ENCODE measurements around the gene TMEM175. TPM values are rescaled to one million over a fixed set of nuclear protein-coding genes. Genes with fewer than 3 reads are reported as not detected.
A peak's percentile ranks its signal among the peaks of the same experiment; 100 is the strongest.

Gene TMEM175
- total RNA-seq, 1 donor from 2014 or later = 62.7 TPM

DNA sequence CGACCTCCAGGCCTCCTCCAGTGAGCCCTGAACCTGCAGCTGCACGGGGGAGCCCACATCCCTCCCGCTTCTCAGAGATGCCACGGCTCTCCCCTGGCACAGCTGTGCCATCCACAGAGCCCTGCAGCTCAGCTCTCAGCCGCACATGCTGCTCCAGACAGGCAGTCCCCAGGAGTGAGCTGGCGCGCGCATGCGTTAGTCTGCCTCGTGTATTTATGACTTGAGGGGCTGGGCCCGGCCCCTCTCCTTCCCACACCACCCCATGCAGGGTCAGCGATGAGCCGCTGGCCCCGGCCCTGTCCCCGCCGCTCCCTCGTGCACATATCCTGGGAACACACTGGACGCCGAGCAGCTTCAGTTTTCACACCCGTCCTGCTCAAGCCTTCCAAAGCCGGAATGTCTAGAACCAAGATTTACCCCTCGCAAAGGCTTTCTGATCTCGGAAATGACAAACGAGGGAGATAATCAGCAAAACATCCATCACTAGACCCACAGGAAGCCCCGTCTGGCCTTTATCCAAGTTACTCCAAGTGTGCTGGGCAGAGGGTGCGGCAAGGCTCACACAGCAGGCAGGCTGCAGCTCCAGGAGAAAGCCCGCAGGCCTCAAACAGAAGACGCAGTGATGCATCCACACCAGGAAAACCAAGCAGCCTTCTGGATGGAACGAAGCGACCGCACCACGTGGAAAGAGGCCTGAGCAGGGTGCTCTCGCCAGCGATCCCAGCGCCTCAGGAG, 24.4 kb upstream of the TMEM175 start:
- Mint-ChIP-seq H3K4me3 (ENCODE audit: unreplicated experiment) (no peak overlapping the region), H3K4me1 (ENCODE audit: low read depth, unreplicated experiment) (peaks cover 13% of the 10 kb centered on the region), H3K9me3 (ENCODE audit: unreplicated experiment) (peaks cover 9% of the 10 kb centered on the region), H3K27me3 (ENCODE audit: unreplicated experiment) (peaks cover 8% of the 10 kb centered on the region), H3K27ac (ENCODE audit: unreplicated experiment) (no peak overlapping the region), H3K36me3 (ENCODE audit: unreplicated experiment) (no peaks in the 10 kb centered on the region)
- TF ChIP-seq, protein P1, sequence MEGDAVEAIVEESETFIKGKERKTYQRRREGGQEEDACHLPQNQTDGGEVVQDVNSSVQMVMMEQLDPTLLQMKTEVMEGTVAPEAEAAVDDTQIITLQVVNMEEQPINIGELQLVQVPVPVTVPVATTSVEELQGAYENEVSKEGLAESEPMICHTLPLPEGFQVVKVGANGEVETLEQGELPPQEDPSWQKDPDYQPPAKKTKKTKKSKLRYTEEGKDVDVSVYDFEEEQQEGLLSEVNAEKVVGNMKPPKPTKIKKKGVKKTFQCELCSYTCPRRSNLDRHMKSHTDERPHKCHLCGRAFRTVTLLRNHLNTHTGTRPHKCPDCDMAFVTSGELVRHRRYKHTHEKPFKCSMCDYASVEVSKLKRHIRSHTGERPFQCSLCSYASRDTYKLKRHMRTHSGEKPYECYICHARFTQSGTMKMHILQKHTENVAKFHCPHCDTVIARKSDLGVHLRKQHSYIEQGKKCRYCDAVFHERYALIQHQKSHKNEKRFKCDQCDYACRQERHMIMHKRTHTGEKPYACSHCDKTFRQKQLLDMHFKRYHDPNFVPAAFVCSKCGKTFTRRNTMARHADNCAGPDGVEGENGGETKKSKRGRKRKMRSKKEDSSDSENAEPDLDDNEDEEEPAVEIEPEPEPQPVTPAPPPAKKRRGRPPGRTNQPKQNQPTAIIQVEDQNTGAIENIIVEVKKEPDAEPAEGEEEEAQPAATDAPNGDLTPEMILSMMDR (IDR thresholded peaks at IDR 0.05; ENCODE audit: partially characterized antibody, unreplicated experiment) = no peak
- DNase-seq = no peak

DNA sequence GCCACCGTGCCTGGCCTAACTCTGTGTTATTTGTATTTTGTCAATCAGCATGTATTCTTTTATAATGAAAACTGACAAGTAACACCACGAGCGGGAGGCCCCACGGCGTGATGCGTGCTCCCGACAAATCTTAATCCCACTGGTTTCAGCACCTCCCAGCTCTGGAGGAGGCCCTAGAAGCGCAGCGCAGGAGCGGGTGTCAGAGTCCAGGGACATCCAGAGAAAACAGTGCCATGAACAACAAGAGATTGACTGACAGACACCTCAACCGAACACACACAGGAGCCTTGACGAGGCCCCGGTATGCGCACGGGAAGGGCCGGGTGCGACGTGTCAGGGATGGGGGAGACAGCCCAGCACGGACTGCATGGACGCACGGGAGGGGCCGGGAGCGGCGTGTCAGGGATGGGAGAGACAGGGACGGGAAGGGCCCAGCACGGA, 23.1 kb upstream of the TMEM175 start:
- Mint-ChIP-seq H3K27me3 (ENCODE audit: unreplicated experiment) (peaks cover 8% of the 10 kb centered on the region), H3K4me1 (ENCODE audit: low read depth, unreplicated experiment) (peaks cover 20% of the 10 kb centered on the region), H3K9me3 (ENCODE audit: unreplicated experiment) (peaks cover 9% of the 10 kb centered on the region), H3K27ac (ENCODE audit: unreplicated experiment) (no peak overlapping the region), H3K4me3 (ENCODE audit: unreplicated experiment) (no peak overlapping the region), H3K36me3 (ENCODE audit: unreplicated experiment) (no peaks in the 10 kb centered on the region)
- TF ChIP-seq, protein P1 (IDR thresholded peaks at IDR 0.05; ENCODE audit: partially characterized antibody, unreplicated experiment) = no peak
- DNase-seq = no peak

DNA sequence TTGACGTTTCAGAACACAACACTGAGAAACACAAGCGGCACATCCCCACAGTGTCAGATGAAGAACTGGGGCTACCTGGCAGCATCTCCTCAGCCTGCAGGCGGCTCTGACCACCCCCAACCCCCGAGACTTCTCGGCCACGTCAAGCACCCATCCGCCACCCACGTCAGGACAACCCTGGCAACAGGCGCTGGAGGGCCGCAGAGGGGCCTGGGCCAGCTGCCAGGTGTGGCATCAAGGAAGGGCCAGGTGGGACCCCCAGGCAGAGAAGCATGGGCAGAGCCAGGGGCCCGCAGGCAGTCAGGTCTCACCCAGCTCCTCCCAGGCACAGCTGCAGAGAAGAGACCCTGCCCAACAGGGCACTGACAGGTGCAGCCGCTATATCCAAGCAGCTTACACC, 22.4 kb upstream of the TMEM175 start:
- Mint-ChIP-seq H3K27me3 (ENCODE audit: unreplicated experiment) (peaks cover 8% of the 10 kb centered on the region), H3K4me3 (ENCODE audit: unreplicated experiment) (no peak overlapping the region), H3K36me3 (ENCODE audit: unreplicated experiment) (no peaks in the 10 kb centered on the region), H3K9me3 (ENCODE audit: unreplicated experiment) (peaks cover 9% of the 10 kb centered on the region), H3K27ac (ENCODE audit: unreplicated experiment) (no peak overlapping the region), H3K4me1 (ENCODE audit: low read depth, unreplicated experiment) (peaks cover 20% of the 10 kb centered on the region)
- peak; percentile 11 for DNase-seq
- TF ChIP-seq, protein P1 (IDR thresholded peaks at IDR 0.05; ENCODE audit: partially characterized antibody, unreplicated experiment) = no peak

DNA sequence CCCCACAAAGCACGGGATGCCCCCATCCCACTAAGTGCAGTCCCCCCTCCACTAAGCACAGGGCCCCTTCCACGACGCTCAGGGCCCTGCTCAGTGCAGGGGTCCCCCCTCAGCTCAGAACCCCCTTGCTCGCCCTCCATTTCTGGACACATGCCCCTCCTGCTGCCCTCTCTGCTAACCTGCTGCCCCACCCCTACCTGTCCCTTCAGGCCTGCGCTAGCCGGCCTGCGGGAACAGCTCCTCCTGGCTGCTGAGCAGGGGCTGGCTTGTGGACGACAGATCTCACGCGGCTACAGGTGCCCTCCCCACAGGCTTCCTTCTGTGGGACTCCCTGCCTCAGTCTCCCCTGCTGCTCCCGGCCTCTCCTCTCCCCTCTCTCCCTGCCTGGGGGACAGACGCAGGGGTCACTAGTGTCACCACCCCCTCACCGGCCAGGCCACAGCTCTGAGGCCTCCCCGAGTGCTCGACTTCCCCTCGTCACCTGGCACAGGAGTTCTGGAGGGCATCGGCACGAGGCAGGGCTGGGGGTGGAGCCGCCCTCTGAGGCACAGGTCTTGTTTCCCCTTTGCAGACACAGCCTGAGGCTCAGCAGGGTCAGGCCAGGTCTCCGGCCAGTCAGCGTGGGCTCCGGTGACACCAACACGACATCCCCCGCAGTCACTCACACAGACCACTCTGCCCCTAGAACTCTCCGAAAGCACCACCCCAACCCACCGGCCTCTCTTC, 21.7 kb upstream of the TMEM175 start:
- DNase-seq = peak; percentile 13
- TF ChIP-seq, protein P1 (IDR thresholded peaks at IDR 0.05; ENCODE audit: partially characterized antibody, unreplicated experiment) = no peak
- Mint-ChIP-seq H3K4me3 (ENCODE audit: unreplicated experiment) (no peak overlapping the region), H3K36me3 (ENCODE audit: unreplicated experiment) (no peaks in the 10 kb centered on the region), H3K27me3 (ENCODE audit: unreplicated experiment) (peaks cover 8% of the 10 kb centered on the region), H3K9me3 (ENCODE audit: unreplicated experiment) (peaks cover 9% of the 10 kb centered on the region), H3K27ac (ENCODE audit: unreplicated experiment) (peak overlapping the region; percentile 43), H3K4me1 (ENCODE audit: low read depth, unreplicated experiment) (peaks cover 25% of the 10 kb centered on the region)
